Gastrocnemius medialis (tissue), 4 donors: ENCODE results near the gene MAPK4.

Source experiments
- POLR2A ChIP-seq, 2 donors: fragments of 450-650 bp; IDR thresholded peaks; one replicate each; pipeline ENCODE4 v1.6.1; 2017; ENCODE audit warnings: antibody characterized with exemption in 2 of 2, mild to moderate bottlenecking in 2 of 2, moderate library complexity in 2 of 2
- TF ChIP-seq, protein P1 (sequence below), 5 experiments: fragments of 450-650 bp in 3 of 5; fragments of 200-600 bp in 2 of 5; sonication (generic) in 2 of 5; IDR thresholded peaks in 4 of 5; conservative IDR thresholded peaks in 1 of 5; 1 replicate in 4 of 5; 2 replicates in 1 of 5; pipeline ENCODE4 v1.5.1; 2016 to 2019; ENCODE audit warnings: antibody characterized with exemption in 5 of 5, mild to moderate bottlenecking in 3 of 5, moderate library complexity in 3 of 5

DNA sequence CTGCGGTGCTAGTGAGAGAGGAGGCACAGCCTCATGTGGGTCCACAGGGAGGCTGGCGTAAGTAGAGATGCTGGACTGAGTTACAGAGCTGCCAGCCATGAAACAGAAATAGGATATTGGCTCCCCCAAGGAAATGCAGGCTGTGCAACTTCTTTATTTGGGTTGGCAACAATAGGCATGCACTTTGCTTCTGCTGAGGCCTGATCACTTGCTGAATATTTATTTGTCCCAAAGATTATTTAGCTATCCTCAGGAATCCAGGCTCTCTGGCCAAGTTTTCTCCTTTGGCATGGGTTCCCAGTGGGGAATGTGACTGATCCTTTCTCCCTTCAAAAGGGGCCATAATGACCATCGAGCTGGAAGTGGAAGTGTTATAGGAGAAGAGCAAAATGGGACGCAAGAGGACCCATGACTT is 60.0 kb downstream of the MAPK4 start:
- TF ChIP-seq POLR2A (IDR thresholded peaks at IDR 0.05) = no peak
- TF ChIP-seq, protein P1, sequence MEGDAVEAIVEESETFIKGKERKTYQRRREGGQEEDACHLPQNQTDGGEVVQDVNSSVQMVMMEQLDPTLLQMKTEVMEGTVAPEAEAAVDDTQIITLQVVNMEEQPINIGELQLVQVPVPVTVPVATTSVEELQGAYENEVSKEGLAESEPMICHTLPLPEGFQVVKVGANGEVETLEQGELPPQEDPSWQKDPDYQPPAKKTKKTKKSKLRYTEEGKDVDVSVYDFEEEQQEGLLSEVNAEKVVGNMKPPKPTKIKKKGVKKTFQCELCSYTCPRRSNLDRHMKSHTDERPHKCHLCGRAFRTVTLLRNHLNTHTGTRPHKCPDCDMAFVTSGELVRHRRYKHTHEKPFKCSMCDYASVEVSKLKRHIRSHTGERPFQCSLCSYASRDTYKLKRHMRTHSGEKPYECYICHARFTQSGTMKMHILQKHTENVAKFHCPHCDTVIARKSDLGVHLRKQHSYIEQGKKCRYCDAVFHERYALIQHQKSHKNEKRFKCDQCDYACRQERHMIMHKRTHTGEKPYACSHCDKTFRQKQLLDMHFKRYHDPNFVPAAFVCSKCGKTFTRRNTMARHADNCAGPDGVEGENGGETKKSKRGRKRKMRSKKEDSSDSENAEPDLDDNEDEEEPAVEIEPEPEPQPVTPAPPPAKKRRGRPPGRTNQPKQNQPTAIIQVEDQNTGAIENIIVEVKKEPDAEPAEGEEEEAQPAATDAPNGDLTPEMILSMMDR (IDR thresholded peaks at IDR 0.05 in 4 of 5, conservative IDR thresholded peaks at IDR 0.05 in 1 of 5) = no peak
